GM21360 (cell line): ENCODE data around the gene AIRE.
"Not testable (repeated sequence)": the region's sequence is repeated elsewhere in the genome, so short reads cannot be mapped to it uniquely, and the experiment has no call there.

Source experiments
- ATAC-seq: cut with Tn5 transposase; IDR thresholded peaks from one replicate; pipeline ENCODE4 v1.9.1; 2021; ENCODE audit warnings: mild to moderate bottlenecking, moderate library complexity; ENCODE audit not compliant: unreplicated experiment

Gene AIRE

DNA sequence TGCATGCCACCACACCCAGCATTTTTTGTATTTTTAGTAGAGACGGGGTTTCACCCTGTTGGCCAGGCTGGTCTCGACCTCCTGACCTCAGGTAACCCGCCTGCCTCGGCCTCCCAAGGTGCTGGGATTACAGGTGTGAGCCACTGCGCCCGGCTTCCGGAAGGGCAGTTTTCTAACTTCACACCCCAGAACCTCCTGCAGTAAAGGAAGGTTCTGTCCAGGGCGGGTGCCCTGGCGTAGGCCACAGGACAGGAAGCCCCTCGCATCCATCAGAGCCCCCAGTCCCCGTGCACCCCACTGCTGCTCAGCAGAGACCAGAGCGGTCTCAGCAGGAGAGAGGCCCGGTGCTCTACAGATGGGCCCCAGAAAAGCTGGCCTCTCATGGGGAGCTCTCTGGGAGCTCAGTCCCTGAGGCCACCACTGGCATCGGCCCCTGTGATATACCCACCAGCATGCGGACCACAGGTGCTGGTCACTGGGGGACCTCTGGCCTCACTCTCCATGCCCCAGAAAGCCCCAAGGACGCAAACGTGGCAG, 19.9 kb upstream of the AIRE start:
- ATAC-seq = no peak

DNA sequence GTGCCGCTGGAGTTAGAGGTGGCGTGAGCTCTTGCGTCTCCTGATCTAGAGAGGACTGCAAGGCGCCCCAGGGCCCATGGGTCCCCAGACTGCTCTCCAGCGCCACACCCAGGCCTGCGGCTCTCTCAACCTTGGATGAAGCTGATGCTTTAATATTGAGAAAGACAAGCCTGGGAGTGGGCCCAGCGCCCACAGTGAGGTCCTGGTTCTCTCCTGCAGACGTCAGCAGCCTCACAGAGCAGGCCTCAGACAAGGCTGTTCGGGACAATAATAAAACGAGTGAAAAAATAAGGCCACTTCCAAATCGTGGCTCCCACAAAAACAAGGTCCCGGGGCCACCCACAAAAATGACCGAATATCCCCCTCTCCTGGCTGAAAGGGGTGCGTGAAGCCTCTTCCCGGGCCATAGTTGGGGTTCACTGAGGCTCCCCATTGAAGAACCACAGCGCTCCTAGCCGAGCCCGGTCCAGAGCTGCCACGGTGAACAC, 18.0 kb upstream of the AIRE start:
- no peak for ATAC-seq

DNA sequence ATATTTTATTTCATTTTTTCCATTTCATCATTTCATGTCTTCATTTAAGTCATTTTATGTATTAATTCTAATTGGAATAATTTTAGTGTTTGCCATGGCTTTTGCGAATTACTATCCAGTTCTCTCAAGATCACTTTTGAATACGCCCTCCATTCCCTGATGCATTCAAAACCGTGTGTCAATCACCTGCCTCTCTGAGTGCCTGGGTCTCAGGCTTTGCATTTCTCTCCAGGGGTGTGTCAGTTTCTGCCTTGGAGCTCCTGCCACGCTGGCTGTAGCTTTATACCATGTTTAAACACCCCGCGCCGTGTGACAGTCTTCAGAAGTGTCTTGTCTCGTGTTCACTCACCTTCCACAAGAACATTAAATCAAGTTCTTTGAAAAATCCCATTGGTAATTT, 16.6 kb upstream of the AIRE start:
- ATAC-seq = no peak

DNA sequence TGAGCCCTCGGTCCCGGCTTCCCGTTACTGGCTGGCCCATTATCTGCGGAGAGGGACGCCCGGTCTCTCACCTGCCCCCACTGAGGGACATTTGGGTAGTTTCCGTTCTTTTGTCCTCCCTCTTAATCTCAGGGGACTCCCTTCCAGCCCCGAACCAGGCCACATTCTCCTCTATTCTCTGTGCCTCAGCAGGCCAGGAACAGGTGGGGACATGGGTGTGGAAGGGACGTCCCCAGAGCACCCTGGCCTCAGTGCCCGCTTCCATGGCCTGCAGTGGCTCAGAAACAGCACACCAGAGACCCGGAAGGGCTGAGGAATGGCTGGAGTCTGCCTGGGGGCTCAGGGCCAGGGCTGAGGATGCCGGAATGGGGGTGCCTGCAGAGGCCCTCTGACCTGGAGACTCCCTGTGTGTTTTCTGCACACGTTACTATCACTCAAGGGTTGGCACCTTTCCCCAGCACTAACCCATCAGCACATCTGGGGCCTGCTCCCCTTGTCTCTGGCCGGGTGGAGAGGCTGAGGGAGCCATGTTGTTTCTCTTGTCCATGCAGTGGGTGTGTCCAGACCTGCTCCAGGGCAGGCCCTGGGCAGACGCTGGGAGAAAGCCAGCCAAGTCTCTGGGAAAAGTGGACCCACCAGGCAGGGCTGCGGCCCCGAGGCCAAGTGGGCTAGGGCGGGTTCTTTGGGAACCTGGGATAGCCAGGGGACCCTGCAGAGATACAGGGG, 14.0 kb upstream of the AIRE start:
- ATAC-seq = no peak

DNA sequence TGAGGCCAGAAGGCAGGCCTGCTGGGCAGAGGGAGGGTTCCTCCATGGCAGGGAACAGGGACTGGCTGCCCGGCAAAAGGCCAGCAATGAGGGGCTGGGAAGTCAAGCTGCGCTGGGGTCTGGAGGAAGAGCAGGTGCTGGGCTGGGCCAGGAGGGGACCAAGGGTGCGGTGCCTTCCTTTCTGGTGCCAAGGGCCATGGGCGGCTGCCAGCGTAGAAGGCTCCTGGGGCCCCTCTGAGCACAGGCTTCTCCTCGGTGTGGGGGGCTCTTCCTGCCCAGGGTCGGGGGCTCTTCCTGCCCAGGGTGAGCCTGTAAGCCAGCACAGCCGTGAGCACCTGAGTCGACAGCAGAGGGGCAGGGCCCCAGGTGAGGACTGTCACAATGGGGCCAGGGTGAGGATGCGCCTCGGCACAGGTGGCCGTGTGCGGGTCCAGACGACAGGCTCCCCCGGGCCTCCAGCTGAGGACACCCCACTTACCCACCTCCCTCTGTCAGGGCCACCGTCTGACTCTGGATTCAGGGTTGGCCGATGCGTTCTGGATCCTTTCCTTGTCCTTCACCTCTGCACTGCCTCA, 13.3 kb upstream of the AIRE start:
- ATAC-seq = no peak

DNA sequence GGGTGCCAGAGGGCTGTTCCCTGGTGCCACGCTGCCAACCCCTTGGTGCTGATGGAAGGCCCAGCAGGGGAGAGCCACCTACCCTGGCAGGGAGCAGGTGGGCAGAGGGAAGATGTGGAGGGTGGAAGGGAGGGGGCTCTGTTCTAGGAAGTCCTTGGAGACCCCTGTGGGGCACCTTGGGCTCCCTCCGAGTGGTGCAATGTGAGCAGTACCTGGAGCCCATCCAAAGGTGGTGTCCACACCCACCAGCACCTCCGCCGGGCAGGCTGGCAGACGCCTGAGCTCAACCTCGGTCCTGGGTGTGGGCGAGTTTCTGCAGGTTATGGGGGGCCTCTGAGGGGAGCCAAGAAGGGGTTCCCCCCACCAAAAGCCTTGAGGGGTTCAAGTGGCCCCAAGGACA, 12.6 kb upstream of the AIRE start:
- no peak for ATAC-seq

DNA sequence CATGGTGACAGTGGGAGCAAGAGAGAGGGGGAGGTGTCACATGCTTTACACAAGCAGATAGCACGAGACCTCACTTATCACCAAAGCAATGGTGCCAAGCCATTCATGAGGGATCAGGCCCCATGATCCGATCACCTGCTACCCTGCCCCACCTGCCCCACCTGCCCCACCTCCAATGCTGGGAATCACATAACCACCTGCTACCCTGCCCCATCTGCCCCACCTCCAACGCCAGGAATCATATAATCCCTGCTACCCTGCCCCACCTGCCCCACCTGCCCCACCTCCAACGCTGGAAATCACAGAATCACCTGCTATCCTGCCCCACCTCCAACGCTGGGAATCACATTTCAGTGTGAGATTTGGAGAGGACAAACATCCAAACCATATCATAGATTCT, 10.6 kb upstream of the AIRE start:
- no peak for ATAC-seq

DNA sequence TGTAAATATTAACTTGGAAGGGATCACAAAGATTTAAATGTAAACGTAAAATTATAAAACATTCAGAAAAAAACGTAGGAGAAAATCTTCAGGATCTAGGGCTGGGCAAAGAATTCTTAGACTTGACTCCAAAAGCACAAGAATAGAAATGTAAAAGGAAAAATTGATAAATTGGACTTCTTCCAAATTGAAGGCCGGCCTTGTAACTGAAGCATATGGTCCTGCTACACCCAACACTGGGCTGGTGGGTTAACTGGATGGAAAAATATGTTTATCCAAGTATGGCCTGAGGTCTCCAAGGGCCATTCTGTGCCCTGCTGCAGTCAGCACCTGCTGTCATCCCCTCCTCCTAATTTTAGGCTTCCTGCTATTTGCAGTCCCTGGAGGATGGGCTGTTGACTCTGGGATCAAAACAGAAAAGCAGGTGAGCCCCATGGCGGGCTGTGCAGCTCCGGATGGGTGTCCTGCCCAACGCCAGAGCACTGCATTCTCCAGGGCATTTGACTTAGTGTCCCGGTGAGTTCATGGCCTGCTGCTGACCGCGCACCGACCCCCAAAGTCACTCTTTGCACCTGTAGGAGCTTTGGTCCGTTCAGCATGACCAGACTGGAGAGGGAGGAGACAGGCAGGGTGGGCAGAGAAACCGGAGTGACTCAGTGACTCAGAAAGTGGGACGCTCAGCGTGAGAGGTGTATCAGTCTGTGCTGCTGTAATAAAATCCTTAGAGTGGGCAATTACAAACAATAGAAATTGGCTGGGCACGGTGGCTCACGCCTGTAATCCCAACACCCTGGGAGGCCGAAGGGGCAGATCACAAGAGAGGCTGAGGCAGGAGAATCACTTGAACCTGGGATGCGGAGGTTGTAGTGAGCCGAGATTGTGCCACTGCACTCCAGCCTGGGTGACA, 6.1 kb upstream of the AIRE start:
- ATAC-seq = no peak

DNA sequence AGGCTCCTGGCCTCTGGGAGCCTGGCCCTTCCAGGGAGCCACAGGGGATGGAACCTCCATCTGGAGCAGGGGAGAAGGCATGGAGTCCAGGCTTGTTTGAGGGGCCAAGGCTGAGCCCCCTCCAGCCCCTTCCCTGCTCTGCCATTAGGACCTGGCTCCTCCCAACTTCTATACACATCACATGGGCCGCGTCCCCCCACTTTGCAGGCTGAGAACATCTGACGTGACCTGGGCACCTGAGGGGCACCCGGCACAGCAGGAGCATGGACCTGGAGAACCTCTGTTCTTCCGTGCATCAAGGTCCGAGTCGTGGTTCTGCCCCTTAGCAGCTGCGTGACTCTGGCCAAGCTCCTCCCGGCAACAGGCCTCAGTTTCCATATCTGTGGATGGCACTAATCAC, 3.9 kb upstream of the AIRE start:
- ATAC-seq = no peak

DNA sequence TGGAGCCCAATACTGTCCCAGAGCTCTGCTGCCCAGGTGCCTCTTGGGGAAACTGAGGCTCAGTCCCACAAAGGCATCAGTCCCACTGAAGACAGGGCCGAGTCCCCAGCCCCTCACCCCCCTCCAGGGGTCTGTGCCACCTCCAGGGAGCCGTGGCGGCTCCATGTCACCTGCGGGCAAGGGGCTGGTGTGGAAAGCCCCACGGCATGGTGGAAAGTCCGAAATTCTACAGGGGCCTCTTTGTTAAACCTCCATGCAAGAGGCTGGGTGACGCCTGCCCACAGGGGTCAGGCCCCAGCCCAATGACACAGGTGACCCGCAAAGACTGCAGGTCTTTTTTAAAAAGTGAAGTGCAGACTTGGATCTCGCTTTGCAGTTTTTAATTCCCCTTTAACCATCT, 3.3 kb upstream of the AIRE start:
- no peak for ATAC-seq

DNA sequence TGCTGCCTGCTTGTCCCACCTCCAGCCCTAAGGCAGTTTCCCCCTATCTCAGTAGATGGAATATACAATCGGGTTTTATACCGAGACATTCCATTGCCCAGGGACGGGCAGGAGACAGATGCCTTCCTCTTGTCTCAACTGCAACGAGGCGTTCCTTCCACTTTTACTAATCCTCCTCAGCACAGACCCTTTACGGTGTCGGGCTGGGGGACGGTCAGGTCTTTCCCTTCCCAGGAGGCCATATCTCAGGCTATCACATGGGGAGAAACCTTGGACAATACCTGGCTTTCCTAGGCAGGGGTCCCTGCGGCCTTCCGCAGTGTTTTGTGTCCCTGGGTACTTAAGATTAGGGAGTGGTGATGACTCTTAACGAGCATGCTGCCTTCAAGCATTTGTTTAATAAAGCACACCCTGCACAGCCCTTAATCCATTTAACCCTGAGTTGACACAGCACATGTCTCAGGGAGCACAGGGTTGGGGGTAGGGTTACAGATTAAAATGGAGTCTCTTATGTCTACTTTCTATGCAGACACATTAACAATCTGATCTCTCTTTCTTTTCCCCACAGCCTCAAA, 2.4 kb upstream of the AIRE start:
- not testable (repeated sequence) for ATAC-seq

DNA sequence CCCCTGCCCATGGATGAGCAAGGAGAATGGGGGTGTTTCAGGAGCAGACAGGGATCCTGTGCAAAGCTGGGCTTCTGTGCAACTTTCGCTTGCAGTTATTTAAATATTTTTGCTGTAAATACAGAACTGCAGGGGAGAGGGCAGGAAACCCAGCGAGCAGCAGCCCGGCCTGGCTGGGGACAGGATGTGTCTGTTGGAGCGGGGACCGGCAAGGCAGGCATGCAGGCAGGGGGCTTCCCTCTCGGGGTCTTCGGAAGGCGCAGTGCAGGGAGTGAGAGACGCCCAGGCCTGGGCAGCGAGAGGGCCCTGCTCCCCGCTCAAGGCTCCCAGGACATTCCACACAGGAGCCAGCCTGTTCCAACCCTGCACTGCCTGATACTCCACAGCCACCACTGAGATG, 1.7 kb upstream of the AIRE start:
- no peak for ATAC-seq

DNA sequence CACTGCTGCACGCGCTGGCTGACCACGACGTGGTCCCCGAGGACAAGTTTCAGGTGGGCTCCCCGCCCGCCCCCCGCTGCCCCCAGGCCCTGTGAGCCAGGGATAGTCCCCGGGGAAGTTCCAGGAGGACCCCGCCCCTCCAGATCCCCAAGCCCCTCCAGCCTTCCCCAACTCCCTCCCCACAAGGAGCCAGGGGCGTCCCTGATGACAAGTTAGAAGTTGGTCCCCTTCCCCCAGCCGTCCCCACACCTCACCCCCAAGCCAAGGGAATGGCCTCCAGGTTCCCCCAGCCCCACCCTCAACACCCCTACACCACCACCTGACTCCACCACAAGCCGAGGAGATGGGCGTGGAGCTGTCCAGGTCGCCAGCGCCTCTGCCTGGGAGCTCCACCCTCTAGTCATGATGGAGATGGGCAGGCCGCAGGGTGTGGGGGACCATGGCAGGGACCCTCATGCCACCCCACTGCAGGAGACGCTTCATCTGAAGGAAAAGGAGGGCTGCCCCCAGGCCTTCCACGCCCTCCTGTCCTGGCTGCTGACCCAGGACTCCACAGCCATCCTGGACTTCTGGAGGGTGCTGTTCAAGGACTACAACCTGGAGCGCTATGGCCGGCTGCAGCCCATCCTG, 525 bp downstream of the AIRE start:
- no peak for ATAC-seq

DNA sequence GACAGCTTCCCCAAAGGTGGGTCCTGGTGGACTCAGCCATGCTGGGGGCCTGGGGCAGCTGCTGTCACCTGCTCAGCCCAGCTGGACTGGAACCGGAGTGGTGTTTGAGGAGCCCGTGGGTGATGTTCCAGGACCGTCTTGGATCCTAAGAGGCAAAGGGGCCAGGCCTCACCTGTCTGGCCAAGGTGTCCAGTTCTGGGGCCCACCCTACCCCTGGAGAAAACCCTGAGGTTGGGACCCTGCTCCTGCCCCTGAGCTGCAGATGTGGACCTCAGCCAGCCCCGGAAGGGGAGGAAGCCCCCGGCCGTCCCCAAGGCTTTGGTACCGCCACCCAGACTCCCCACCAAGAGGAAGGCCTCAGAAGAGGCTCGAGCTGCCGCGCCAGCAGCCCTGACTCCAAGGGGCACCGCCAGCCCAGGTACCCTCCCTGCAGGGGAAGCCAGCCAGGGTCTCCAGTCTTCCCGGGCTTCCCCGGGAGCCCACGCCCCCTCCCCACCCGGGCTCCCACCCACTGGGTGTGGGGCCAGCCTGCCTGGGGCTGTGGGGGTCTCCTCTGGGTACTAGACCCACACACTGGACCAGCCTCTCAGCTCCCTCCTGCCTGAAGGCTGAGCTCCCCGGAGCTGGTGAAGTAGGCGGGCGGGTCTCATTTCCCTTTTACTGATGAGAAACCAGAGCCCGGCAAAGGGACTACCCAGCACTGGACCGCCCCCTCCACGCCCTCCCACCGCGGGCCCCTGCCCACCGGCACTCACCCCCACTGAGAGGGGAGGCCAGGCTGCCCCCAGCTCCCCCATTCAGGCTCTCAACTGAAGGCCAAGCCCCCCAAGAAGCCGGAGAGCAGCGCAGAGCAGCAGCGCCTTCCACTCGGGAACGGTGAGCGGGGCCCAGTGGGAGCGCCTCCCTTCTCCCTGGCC, 1.3 kb downstream of the AIRE start:
- no peak for ATAC-seq

DNA sequence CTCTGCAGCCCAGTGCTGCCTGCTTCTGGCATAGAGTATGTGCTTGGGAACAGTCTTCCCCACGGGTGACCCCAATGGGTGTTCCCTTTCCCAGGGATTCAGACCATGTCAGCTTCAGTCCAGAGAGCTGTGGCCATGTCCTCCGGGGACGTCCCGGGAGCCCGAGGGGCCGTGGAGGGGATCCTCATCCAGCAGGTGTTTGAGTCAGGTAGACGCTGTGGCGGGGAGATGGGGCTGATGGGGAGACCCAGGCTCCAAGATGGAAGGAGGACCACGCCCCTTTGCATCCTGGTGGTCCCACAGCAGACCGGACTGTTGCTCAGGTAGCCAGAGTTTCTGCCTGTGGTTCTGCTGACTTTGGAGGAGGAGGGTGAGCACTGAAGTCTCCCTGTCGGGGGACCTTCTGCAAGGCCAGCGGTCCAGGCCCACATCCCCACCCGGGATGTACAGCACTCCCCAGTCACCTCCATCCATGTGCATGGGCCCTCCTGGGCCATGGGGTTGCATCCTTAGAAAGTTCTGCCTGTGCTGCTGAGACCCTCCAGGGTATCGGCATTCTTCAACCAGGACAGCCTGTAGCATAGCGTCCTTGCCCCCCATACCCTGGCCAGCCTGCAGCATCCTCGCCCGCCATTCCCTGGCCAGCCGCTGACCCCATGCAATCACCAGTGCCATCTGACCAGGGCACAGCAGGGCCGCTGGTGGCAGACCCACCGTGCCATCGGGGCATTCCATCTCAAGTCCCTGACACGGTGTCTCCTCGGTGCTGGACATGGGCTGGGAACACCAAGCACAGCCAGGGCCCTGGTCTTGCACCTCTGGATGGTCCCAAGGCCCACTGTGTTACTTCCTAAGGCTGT, 2.8 kb downstream of the AIRE start:
- ATAC-seq = no peak

DNA sequence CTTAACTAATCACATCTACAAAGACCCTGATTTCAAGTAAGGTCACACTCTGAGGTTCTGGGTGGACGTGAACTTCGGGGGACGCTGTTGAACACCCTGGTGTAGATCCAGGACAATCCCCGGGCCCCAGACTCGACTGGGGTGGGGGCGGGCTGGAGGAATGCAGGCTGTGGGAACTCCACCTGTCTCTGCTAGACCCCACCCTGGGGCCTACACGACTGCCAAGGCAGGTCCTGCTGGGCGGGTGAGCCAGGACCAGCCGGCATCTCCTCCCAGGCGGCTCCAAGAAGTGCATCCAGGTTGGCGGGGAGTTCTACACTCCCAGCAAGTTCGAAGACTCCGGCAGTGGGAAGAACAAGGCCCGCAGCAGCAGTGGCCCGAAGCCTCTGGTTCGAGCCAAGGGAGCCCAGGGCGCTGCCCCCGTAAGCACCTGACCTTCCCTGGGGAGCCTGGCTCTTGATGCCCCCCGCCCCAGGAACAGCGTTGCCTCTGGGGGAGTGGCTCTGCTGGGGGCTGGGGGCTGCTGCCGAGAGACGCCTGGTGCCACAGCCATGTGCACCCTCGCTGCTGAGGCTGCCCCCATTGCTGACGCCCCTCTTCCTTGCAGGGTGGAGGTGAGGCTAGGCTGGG, 3.8 kb downstream of the AIRE start:
- ATAC-seq = no peak

DNA sequence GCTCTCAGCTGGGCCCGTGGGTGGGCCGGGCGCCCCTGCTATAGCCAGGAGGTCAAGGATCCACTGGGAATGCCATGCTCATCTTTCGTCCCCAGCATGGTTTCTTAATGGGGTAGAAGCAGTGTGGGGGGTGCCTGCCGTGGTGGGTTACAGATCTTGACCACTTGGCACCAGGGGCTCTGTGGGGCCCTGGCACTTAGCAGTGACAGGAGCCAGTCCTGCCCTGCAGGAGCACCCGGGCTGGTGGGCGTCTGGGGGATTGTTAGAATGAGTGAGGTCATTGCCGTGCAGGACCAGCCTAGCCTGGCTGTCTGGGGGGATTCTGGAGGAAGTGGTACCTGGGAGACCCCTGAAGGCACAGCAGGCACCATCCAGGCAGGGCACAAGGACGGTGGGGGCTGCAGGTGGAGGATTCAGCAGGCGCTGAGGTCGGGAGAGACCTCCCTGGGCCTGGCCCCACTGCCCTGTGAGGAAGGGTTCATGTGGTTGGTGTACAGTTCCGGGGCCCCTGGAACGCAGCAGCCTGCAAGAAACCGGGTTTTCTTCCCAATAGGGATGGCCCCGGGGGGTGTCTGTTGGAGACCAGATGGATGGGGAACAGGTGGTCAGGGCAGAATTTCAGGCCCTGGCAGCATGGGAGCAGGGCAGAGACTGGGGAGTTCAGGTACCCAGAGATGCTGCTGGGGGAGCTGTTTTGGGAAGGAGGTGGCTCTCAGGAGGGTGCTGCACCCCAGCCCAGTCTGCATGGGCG, 4.8 kb downstream of the AIRE start:
- no peak for ATAC-seq
